GM18526 (cell line): ENCODE measurements around the gene ZSCAN25.

ENCODE experiments used
- POLR2A ChIP-seq: IDR thresholded peaks from 3 replicates; pipeline ENCODE4 v1.6.1; 2011; ENCODE audit not compliant: insufficient read length; ENCODE audit errors: extremely low read depth

Gene ZSCAN25

DNA sequence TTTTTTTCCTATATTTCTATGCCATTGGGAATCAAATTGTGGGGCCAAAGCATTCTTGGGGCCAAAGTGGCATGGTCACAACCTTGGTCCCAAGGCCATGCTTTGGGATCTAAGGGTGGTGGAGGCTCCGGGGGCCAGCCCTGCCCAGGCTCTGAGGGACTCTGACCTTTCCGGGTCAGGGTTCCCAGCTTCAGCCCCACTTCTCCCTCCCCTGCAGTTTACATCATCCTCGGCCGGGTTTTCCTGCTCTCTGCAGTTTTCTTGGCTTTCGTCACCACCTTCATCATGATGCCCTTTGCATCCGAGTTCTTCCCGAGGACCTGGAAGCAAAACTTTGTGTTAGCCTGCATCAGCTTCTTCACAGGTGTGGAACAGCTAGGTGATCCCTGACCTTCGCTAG, 10.2 kb upstream of the ZSCAN25 start:
- no peak for TF ChIP-seq POLR2A

GRCh38 chr7:99607548-99607947, 9.2 kb upstream of the ZSCAN25 start:
- no peak for TF ChIP-seq POLR2A

- TF ChIP-seq POLR2A: no peak
These were observed 2.3 kb upstream of the ZSCAN25 start for GRCh38 chr7:99614495-99614894.

DNA sequence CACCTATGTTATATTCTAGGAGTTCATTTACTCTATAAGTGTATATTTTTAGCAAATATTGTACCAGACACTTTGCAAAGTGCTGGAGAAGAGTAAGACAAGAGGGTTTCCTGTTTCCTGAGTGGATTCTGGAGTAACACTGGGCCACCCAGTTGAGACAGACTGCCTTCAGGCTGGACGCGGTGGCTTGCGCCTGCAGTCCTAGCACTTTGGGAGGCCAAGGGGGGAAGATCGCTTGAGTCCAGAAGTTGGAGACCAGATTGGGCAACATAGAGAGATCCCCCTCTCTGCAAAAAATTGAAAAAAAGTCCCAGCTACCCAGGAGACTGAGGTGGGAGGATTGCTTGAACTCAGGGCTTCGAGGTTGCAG, 772 bp upstream of the ZSCAN25 start:
- TF ChIP-seq POLR2A: no peak

- no peak for TF ChIP-seq POLR2A
These were observed 541 bp downstream of the ZSCAN25 start for GRCh38 chr7:99617192-99617781.

- TF ChIP-seq POLR2A: no peak
These were observed 2.0 kb downstream of the ZSCAN25 start for GRCh38 chr7:99618726-99619125.

DNA sequence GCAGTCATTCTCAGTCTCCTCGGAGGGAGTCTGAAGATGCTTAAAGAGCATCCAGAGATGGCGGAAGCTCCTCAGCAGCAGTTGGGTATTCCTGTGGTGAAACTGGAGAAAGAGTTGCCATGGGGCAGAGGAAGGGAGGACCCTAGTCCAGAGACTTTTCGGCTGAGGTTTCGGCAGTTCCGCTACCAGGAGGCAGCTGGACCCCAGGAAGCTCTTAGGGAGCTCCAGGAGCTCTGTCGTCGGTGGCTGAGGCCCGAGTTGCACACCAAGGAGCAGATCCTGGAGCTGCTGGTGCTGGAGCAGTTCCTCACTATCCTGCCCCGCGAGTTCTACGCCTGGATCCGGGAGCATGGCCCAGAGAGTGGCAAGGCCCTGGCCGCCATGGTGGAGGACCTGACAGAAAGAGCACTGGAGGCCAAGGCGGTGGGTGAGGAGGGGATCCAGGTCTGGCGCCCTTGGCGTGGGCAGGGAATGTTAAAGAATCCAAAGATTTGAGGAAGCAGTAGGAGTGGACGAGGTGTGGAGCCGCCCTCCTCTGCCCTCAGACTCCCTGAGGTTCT, 2.9 kb downstream of the ZSCAN25 start:
- no peak for TF ChIP-seq POLR2A

- TF ChIP-seq POLR2A: no peak
These were observed 4.5 kb downstream of the ZSCAN25 start for GRCh38 chr7:99621271-99621670.

GRCh38 chr7:99622596-99622995, 5.8 kb downstream of the ZSCAN25 start:
- TF ChIP-seq POLR2A: no peak

DNA sequence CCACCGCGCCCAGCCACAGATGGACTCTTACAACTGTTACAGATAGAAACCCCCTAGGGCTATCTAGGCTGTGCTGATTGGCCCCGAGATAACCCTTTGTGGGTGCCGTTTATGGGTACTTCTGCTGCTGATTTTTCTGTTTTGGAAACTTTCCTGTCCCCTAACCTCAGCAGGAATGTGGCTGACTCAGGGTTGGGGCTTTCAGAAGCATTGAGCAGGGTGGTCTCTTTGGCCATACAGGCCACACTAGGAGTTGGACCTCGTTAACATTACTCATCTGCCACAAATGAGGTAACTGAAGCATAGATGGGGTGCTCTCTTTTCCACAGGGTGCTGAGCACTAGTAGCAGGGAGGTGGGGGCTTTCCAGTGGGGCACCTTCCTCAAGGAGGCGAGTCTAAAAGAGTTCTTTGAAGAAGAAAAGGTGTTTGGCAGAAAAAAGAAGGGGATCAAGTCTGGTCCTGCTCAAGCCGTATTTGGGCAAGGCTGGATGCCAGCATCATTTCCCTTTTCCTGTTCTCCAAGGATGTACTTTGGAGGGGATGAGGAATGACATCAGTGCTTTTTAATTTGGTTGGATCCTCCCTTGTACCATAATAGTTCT, 6.4 kb downstream of the ZSCAN25 start:
- TF ChIP-seq POLR2A: no peak

- TF ChIP-seq POLR2A: no peak
These were observed 7.1 kb downstream of the ZSCAN25 start for GRCh38 chr7:99623702-99624447.

- no peak for TF ChIP-seq POLR2A
These were observed 7.7 kb downstream of the ZSCAN25 start for GRCh38 chr7:99624484-99624883.

DNA sequence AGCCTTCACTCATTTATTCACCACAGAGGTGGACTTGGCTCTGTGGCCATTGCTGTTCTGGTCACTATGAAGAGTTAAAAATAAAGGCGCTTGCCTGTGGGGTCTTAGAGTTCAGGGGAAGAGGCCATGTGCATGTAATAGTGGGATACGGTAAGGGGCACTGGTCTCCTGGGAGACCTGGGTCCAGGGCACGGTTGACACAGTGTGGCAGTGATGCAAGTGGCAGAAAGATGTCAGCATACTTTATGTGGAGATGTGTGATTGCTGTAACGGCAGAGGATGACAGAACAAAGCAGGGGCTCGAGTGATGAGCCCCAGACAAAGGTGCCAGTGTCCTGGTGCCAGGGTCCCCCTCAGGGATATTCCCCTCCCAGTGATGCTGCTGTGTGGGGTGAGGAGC, 8.6 kb downstream of the ZSCAN25 start:
- TF ChIP-seq POLR2A: no peak

DNA sequence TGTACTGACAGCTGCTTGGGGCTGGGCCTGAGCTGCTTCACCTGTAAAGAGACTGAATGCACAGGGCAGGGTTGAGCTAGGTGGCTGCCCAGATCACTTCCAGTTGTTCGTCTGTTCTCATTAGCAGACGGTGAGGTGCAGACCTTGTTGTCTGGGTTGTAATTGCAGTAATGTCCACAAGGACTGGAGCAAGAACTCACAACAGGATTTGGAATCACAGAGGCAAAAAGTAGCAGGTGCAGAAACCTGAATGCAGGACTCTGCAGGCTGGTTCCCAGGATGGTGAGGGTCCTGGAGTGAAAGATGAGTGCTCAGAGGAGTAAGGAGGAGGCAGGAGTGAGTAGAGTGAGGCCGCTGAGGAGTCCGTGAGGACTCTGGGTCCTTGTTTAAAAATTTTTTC, 9.2 kb downstream of the ZSCAN25 start:
- TF ChIP-seq POLR2A: no peak

- TF ChIP-seq POLR2A: no peak
These were observed 9.9 kb downstream of the ZSCAN25 start for GRCh38 chr7:99626661-99627060.

GRCh38 chr7:99627513-99627912, 10.8 kb downstream of the ZSCAN25 start:
- TF ChIP-seq POLR2A: no peak
